Astrocyte (in vitro differentiated cells and primary cell): ENCODE data around the gene MEG3. TPM values are rescaled to one million over a fixed set of nuclear protein-coding genes. Genes with fewer than 3 reads are reported as not detected.

ENCODE experiments used
- DNase-seq: peaks from one replicate; pipeline ENCODE4 v3.0.0-alpha.2; 2010; ENCODE audit warnings: low read depth
- FAIRE-seq: peaks from 2 replicates; lab custom pipeline; 2011; peaks lifted over from hg19 to GRCh38; lab: Jason Lieb, UNC
- H2AFZ ChIP-seq: 2 replicates; pipeline ENCODE4 v1.6.0; 2012; ENCODE audit warnings: low read depth, low read length, inconsistent platforms
- H3K27ac ChIP-seq: 2 replicates; pipeline ENCODE4 v1.5.1; 2011; ENCODE audit warnings: low read depth, low read length, inconsistent platforms
- H3K27me3 ChIP-seq: 2 replicates; pipeline ENCODE4 v1.6.0; 2011; ENCODE audit warnings: low read length, inconsistent platforms; ENCODE audit not compliant: insufficient read depth
- H3K36me3 ChIP-seq: 2 replicates; pipeline ENCODE4 v1.5.1; 2011; ENCODE audit warnings: low read length, inconsistent platforms; ENCODE audit not compliant: insufficient read depth
- H3K4me1 ChIP-seq: 2 replicates; pipeline ENCODE4 v1.5.1; 2011; ENCODE audit warnings: low read length, inconsistent platforms; ENCODE audit not compliant: insufficient read depth
- H3K4me2 ChIP-seq: 2 replicates; pipeline ENCODE4 v1.6.0; 2012; ENCODE audit warnings: low read length, inconsistent platforms
- H3K4me3 ChIP-seq: 2 replicates; pipeline ENCODE4 v1.5.1; 2011; ENCODE audit warnings: low read depth, mild to moderate bottlenecking, low read length, inconsistent platforms; ENCODE audit not compliant: insufficient read depth
- H3K79me2 ChIP-seq: 2 replicates; pipeline ENCODE4 v1.6.0; 2012; ENCODE audit warnings: mild to moderate bottlenecking, low read length, inconsistent platforms; ENCODE audit not compliant: insufficient read depth
- H3K9ac ChIP-seq: 2 replicates; pipeline ENCODE4 v1.6.0; 2012; ENCODE audit warnings: mild to moderate bottlenecking, low read length, inconsistent platforms
- H3K9me3 ChIP-seq: 2 replicates; pipeline ENCODE4 v1.5.1; 2012; ENCODE audit warnings: low read depth, mild to moderate bottlenecking, low read length, inconsistent platforms; ENCODE audit not compliant: insufficient read depth
- H4K20me1 ChIP-seq: 2 replicates; pipeline ENCODE4 v1.6.0; 2012; ENCODE audit warnings: low read length, inconsistent platforms; ENCODE audit not compliant: insufficient read depth
- H3K27ac Mint-ChIP-seq: one replicate; pipeline ENCODE4 v1.8.0; 2021; ENCODE audit warnings: mild to moderate bottlenecking, mixed read lengths; ENCODE audit not compliant: unreplicated experiment
- H3K27me3 Mint-ChIP-seq: one replicate; pipeline ENCODE4 v1.8.0; 2021; ENCODE audit warnings: low read depth, mixed read lengths; ENCODE audit not compliant: unreplicated experiment
- H3K36me3 Mint-ChIP-seq: one replicate; pipeline ENCODE4 v1.8.0; 2021; ENCODE audit warnings: low read depth, mixed read lengths; ENCODE audit not compliant: unreplicated experiment
- H3K4me1 Mint-ChIP-seq: one replicate; pipeline ENCODE4 v1.8.0; 2021; ENCODE audit warnings: low read depth, mixed read lengths; ENCODE audit not compliant: unreplicated experiment
- H3K4me3 Mint-ChIP-seq: one replicate; pipeline ENCODE4 v1.8.0; 2021; ENCODE audit warnings: mild to moderate bottlenecking, moderate library complexity, mixed read lengths; ENCODE audit not compliant: unreplicated experiment
- H3K9me3 Mint-ChIP-seq: one replicate; pipeline ENCODE4 v1.8.0; 2021; ENCODE audit warnings: mild to moderate bottlenecking, mixed read lengths; ENCODE audit not compliant: unreplicated experiment
- CTCF ChIP-seq: IDR thresholded peaks from 2 replicates; pipeline ENCODE4 v1.5.1; 2011; ENCODE audit warnings: low read depth, mild to moderate bottlenecking, inconsistent platforms, low read length, moderate library complexity; ENCODE audit not compliant: insufficient read depth
- EZH2 ChIP-seq: IDR thresholded peaks from 2 replicates; pipeline ENCODE4 v1.6.1; 2012; ENCODE audit warnings: mild to moderate bottlenecking, low read length, inconsistent platforms; ENCODE audit not compliant: insufficient read depth
- total RNA-seq: library from RNA; stranded (reverse); gene quantifications from 2 replicates; pipeline ENCODE4 v1.2.1, GENCODE V29; 2021

MEG3 gene
- total RNA-seq, 1 donor from 2014 or later, result not detected

GRCh38 chr14:100895411-100895810, 69.5 kb downstream of the MEG3 start:
- Histone ChIP-seq H3K4me2 (no peak overlapping the region), H2AFZ (no peak overlapping the region), H3K27me3 (peaks cover under 1% of the 10 kb centered on the region), H3K36me3 (peaks cover 19% of the 10 kb centered on the region), H3K9ac (no peak overlapping the region), H3K27ac (no peak overlapping the region), H3K4me3 (no peak overlapping the region), H4K20me1 (peaks cover 80% of the 10 kb centered on the region), H3K79me2 (peaks cover 16% of the 10 kb centered on the region), H3K4me1 (no peaks in the 10 kb centered on the region), H3K9me3 (no peaks in the 10 kb centered on the region)
- FAIRE-seq (no peak), DNase-seq (no peak)
- peaks cover 4% of the 10 kb centered on the region for H3K36me3 Mint-ChIP-seq
- H3K27me3 Mint-ChIP-seq, result peaks cover 38% of the 10 kb centered on the region
- no peaks in the 10 kb centered on the region for H3K9me3 Mint-ChIP-seq
- H3K27ac Mint-ChIP-seq, result no peak overlapping the region
- peaks cover 3% of the 10 kb centered on the region for H3K4me1 Mint-ChIP-seq
- TF ChIP-seq CTCF (no peak), EZH2 (no peak)
- no peak overlapping the region for H3K4me3 Mint-ChIP-seq

GRCh38 chr14:100896369-100897060, 70.6 kb downstream of the MEG3 start:
- Histone ChIP-seq H3K4me1 (no peaks in the 10 kb centered on the region), H3K9me3 (no peaks in the 10 kb centered on the region), H4K20me1 (peaks cover 79% of the 10 kb centered on the region), H3K9ac (no peak overlapping the region), H2AFZ (no peak overlapping the region), H3K4me2 (no peak overlapping the region), H3K27me3 (peaks cover 2% of the 10 kb centered on the region), H3K36me3 (peaks cover 24% of the 10 kb centered on the region), H3K4me3 (no peak overlapping the region), H3K79me2 (peaks cover 10% of the 10 kb centered on the region), H3K27ac (no peak overlapping the region)
- no peak for TF ChIP-seq EZH2
- no peak for TF ChIP-seq CTCF
- FAIRE-seq (no peak), DNase-seq (no peak)
- Mint-ChIP-seq H3K4me3 (no peak overlapping the region), H3K36me3 (peaks cover 4% of the 10 kb centered on the region), H3K27me3 (peaks cover 45% of the 10 kb centered on the region), H3K27ac (no peak overlapping the region), H3K4me1 (peaks cover 7% of the 10 kb centered on the region), H3K9me3 (no peaks in the 10 kb centered on the region)

- H3K9ac ChIP-seq, result no peak overlapping the region
- H3K9me3 ChIP-seq, result no peaks in the 10 kb centered on the region
- peaks cover 2% of the 10 kb centered on the region for H3K27me3 ChIP-seq
- no peak overlapping the region for H3K4me2 ChIP-seq
- no peaks in the 10 kb centered on the region for H3K4me1 ChIP-seq
- no peak overlapping the region for H3K27ac Mint-ChIP-seq
- peaks cover 47% of the 10 kb centered on the region for H3K27me3 Mint-ChIP-seq
- no peak for FAIRE-seq
- H3K79me2 ChIP-seq, result peaks cover 9% of the 10 kb centered on the region
- H3K9me3 Mint-ChIP-seq, result no peaks in the 10 kb centered on the region
- TF ChIP-seq EZH2 (no peak), CTCF (no peak)
- H3K36me3 ChIP-seq, result peaks cover 20% of the 10 kb centered on the region
- peaks cover 9% of the 10 kb centered on the region for H3K4me1 Mint-ChIP-seq
- H3K27ac ChIP-seq, result no peak overlapping the region
- no peak overlapping the region for H3K4me3 ChIP-seq
- no peaks in the 10 kb centered on the region for H3K36me3 Mint-ChIP-seq
- peaks cover 79% of the 10 kb centered on the region for H4K20me1 ChIP-seq
- no peak overlapping the region for H3K4me3 Mint-ChIP-seq
- H2AFZ ChIP-seq, result no peak overlapping the region
- DNase-seq, result no peak
Observed at GRCh38 chr14:100898465-100898864, 72.5 kb downstream of the MEG3 start.
